ENCODE data around the gene PBRM1. TPM values are rescaled to one million over a fixed set of nuclear protein-coding genes. Genes with fewer than 3 reads are reported as not detected.
A peak's percentile ranks its signal among the peaks of the same experiment; 100 is the strongest.
"Not testable (repeated sequence)": the region's sequence is repeated elsewhere in the genome, so short reads cannot be mapped to it uniquely, and the experiment has no call there.

PBRM1 gene
- total RNA-seq (10 to 100 TPM; 82.8 to 94.2 (median 90.1) TPM), polyA plus RNA-seq (10 to 100 TPM in 1 of 3 donors, 1 to 10 TPM in 2; 8.4 to 19.8 (median 9.9) TPM)

GRCh38 chr3:52685709-52686691 lies at the start of gene PBRM1, which contains the start of gene GNL3:
TSS of gene PBRM1 (minus strand) at chr3:52685913.
TSS of gene GNL3 (plus strand) at chr3:52686032. CDS start at chr3:52686093, 61 bp downstream.
- Histone ChIP-seq H3K4me3 (peak within 1 kb of the TSS; percentile 72 to 82 (median 76)), H3K27me3 (no peaks in the 10 kb centered on the region), H3K36me3 (peaks cover 29 to 40% (median 35%) of the 10 kb centered on the region in 4 donors), H3K9me3 (no peaks in the 10 kb centered on the region), H3K4me1 (peaks cover 0 to 44% (median 34%) of the 10 kb centered on the region in 4 donors), H3K27ac (peak within 1 kb of the TSS; percentile 90 to 98 (median 94))
- intact Hi-C loops (cut with DNase I) = loop anchor here (1.0 to 10.0 kb wide), 2 partner anchors 19 to 411 kb away; partner anchors contain the start of genes GLT8D1 and WDR82
- DNase-seq = peak; percentile 96
- TF ChIP-seq EP300 (IDR thresholded peaks at IDR 0.05) (peak in 1 of 4 donors; percentile 84), CTCF (IDR thresholded peaks at IDR 0.05) (no peak), POLR2A (IDR thresholded peaks at IDR 0.05) (peak; percentile 39 to 60), POLR2AphosphoS5 (IDR thresholded peaks at IDR 0.05) (peak; percentile 86 to 95 (median 91))
- 0 to 1% methylated on average over 82 of the region's 82 CpGs for WGBS, 2 donors

- WGBS, 2 donors = 87 to 96% methylated on average over 10 of the region's 10 CpGs
- Histone ChIP-seq H3K27ac (no peak overlapping the region), H3K4me1 (no peaks in the 10 kb centered on the region), H3K36me3 (peaks cover 6 to 96% (median 14%) of the 10 kb centered on the region in 4 donors), H3K9me3 (peaks cover 0 to 2% (median 0%) of the 10 kb centered on the region in 4 donors), H3K27me3 (no peaks in the 10 kb centered on the region), H3K4me3 (no peak overlapping the region)
- DNase-seq = no peak
- intact Hi-C loops (cut with DNase I) = no loop called here
- no peak for TF ChIP-seq POLR2A (IDR thresholded peaks at IDR 0.05)
- TF ChIP-seq EP300 (IDR thresholded peaks at IDR 0.05) = no peak
- no peak for TF ChIP-seq POLR2AphosphoS5 (IDR thresholded peaks at IDR 0.05)
- TF ChIP-seq CTCF (IDR thresholded peaks at IDR 0.05) = no peak
These were observed 47.7 kb upstream of the PBRM1 start for GRCh38 chr3:52733256-52733891.

- H3K9me3 ChIP-seq = peaks cover 0 to 2% (median 0%) of the 10 kb centered on the region in 4 donors
- no peak for DNase-seq
- no peak overlapping the region for H3K27ac ChIP-seq
- 83 to 96% methylated on average over 14 of the region's 14 CpGs for WGBS, 2 donors
- intact Hi-C loops (cut with DNase I) = no loop called here
- no peaks in the 10 kb centered on the region for H3K27me3 ChIP-seq
- TF ChIP-seq CTCF (IDR thresholded peaks at IDR 0.05) (no peak), POLR2AphosphoS5 (IDR thresholded peaks at IDR 0.05) (no peak), POLR2A (IDR thresholded peaks at IDR 0.05) (no peak), EP300 (IDR thresholded peaks at IDR 0.05) (no peak)
- no peaks in the 10 kb centered on the region for H3K4me1 ChIP-seq
- H3K4me3 ChIP-seq = no peak overlapping the region
- peaks cover 6 to 79% (median 17%) of the 10 kb centered on the region in 4 donors for H3K36me3 ChIP-seq
These were observed 45.9 kb upstream of the PBRM1 start for GRCh38 chr3:52731590-52731989.

- intact Hi-C loops (cut with DNase I) = no loop called here
- H3K27ac ChIP-seq = no peak overlapping the region
These were observed 45.0 kb upstream of the PBRM1 start for GRCh38 chr3:52730681-52731080.

GRCh38 chr3:52728753-52729152 lies 43.0 kb upstream of the PBRM1 start:
- H3K4me3 ChIP-seq; H3K4me1 ChIP-seq; H3K27me3 ChIP-seq; H3K27ac ChIP-seq; intact Hi-C loops (cut with DNase I); DNase-seq; H3K9me3 ChIP-seq: not testable (repeated sequence)
- peaks cover 6 to 53% (median 16%) of the 10 kb centered on the region in 4 donors for H3K36me3 ChIP-seq
- 17 to 83% methylated on average over 3 of the region's 3 CpGs for WGBS, 2 donors

More at GRCh38 chr3:52730681-52731080, 45.0 kb upstream of the PBRM1 start:
- Histone ChIP-seq H3K4me1 (no peaks in the 10 kb centered on the region), H3K27me3 (no peaks in the 10 kb centered on the region), H3K4me3 (no peak overlapping the region), H3K9me3 (peaks cover 0 to 2% (median 0%) of the 10 kb centered on the region in 4 donors), H3K36me3 (peaks cover 6 to 71% (median 17%) of the 10 kb centered on the region in 4 donors)
- no peak for DNase-seq
- no peak for TF ChIP-seq CTCF (IDR thresholded peaks at IDR 0.05)
- TF ChIP-seq EP300 (IDR thresholded peaks at IDR 0.05) = no peak
- TF ChIP-seq POLR2AphosphoS5 (IDR thresholded peaks at IDR 0.05) = no peak
- no peak for TF ChIP-seq POLR2A (IDR thresholded peaks at IDR 0.05)
